SH-SY5Y (cell line): ENCODE measurements around the gene TNFAIP8L3.

Source experiments
- GATA2 ChIP-seq: IDR thresholded peaks from 2 replicates; pipeline ENCODE4 v1.6.1; 2011; ENCODE audit warnings: mild to moderate bottlenecking, low read depth, low read length
- GATA3 ChIP-seq: IDR thresholded peaks from 2 replicates; pipeline ENCODE4 v1.6.1; 2011; ENCODE audit warnings: low read depth, mild to moderate bottlenecking, low read length, moderate library complexity

DNA sequence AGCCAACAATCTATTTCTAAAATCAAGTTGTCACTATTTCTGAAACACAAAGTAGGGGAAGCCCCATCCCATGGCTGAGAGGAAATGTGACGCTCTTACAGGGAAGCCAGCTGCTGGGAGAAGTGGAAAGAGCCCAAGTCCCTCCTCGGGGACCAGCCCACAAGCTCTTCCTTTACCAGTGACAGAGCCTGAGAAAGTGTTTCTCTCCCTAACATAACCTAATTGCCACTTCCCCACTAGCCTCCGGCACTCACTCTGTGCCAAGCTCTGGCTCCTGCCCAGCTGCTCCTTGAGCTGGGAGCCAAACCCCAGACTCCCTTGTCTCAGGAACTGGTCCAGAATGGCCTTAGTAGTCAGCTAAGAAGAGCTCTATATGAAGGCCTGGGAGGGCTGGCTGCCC is 42.9 kb downstream of the TNFAIP8L3 start:
- no peak for TF ChIP-seq GATA2
- TF ChIP-seq GATA3, result no peak
